ENCODE measurements around the gene TAF11L8. TPM values are rescaled to one million over a fixed set of nuclear protein-coding genes. Genes with fewer than 3 reads are reported as not detected.

Gene TAF11L8
- not detected in 2 replicates for total RNA-seq

DNA sequence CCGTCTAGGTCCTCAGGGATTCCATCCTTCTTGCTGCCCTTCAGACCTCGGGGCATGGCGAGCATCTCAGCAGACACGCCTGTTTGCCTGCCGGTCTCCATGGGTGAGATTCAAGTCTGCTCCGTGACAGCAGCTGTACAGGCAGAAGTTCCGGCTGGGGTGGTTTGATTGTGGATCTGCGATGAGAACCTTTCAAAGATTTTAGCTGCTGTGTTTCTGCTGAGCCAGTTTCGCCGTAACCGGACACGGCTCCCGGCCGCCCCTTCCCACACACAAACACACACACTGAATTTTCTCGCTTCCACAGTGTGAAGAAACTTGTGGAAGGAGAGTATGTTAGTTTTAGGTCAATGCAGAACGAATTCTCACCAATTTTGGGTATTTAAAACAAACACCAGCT lies at the start of gene TAF11L8:
Gene TAF11L8, minus strand, starts transcription at position 101 of the 400 bp plus-strand sequence.

GRCh38 chr5:17634160-17634559 lies 43.4 kb upstream of the TAF11L8 start, which contains the start of gene TAF11L14:
Gene TAF11L14, plus strand, starts transcription at chr5:17634460.

GRCh38 chr5:17631788-17632187 lies 41.0 kb upstream of the TAF11L8 start, which contains the start of gene TAF11L13:
Gene TAF11L13, plus strand, starts transcription at chr5:17632088.

GRCh38 chr5:17610092-17610491 lies 19.3 kb upstream of the TAF11L8 start, which contains the start of gene TAF11L12:
Gene TAF11L12, plus strand, starts transcription at chr5:17610392.

DNA sequence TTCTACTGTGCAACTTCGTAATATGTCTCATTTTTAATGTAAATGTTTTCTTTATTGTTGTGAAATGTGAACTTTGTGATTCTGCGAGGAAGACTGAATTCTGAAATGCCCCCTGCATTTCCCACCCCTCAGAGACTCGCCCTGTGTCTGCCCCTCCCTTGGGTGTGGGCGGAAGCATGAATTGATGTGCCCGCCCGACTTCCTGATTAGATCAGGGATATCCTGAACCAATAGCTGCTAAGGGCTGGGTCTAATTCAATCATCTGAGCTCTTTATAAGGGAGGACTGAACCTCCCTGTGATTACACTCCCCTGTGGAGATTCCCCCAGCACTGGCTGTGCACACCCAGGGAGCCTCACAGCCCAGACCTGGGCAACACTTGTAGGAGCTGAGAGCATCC lies 13.1 kb upstream of the TAF11L8 start, which contains the start of gene TAF11L11:
Gene TAF11L11, plus strand, starts transcription at position 304 of the 400 bp plus-strand sequence.

GRCh38 chr5:17597728-17598127 lies 7.0 kb upstream of the TAF11L8 start, which contains the start of gene TAF11L10:
Gene TAF11L10, minus strand, starts transcription at chr5:17597828.

GRCh38 chr5:17594255-17594654 lies 3.5 kb upstream of the TAF11L8 start, which contains the start of gene TAF11L9:
Gene TAF11L9, minus strand, starts transcription at chr5:17594394.

GRCh38 chr5:17585658-17586057 lies 5.1 kb downstream of the TAF11L8 start, which contains the start of gene TAF11L7:
Gene TAF11L7, minus strand, starts transcription at chr5:17585758.

Other genes with a start within 250 kb of the TAF11L8 start
- gene TAF11L2, start 92.7 kb downstream of the TAF11L8 start, total RNA-seq = not detected in 2 replicates
- not detected in 2 replicates for gene TAF11L3, start 72.6 kb downstream of the TAF11L8 start, total RNA-seq
- not detected in 2 replicates for gene TAF11L4, start 69.2 kb downstream of the TAF11L8 start, total RNA-seq
- not detected in 2 replicates for gene TAF11L5, start 65.7 kb downstream of the TAF11L8 start, total RNA-seq
- not detected in 2 replicates for gene TAF11L6, start 62.3 kb downstream of the TAF11L8 start, total RNA-seq
- not detected in 2 replicates for gene TAF11L7, start 5.2 kb downstream of the TAF11L8 start, total RNA-seq
- gene TAF11L9, start 3.4 kb upstream of the TAF11L8 start, total RNA-seq = not detected in 2 replicates
- not detected in 2 replicates for gene TAF11L10, start 6.9 kb upstream of the TAF11L8 start, total RNA-seq
- not detected in 2 replicates for gene TAF11L11, start 13.2 kb upstream of the TAF11L8 start, total RNA-seq
- gene TAF11L12, start 19.4 kb upstream of the TAF11L8 start, total RNA-seq = not detected in 2 replicates
- not detected in 2 replicates for gene TAF11L13, start 41.1 kb upstream of the TAF11L8 start, total RNA-seq
- gene TAF11L14, start 43.5 kb upstream of the TAF11L8 start, total RNA-seq = not detected in 2 replicates